KMS-11 (cell line): ENCODE data around the gene CD247.

Experiments
- H2AFZ ChIP-seq: fragments of 200-600 bp; sonication (generic); 2 replicates; pipeline ENCODE4 v1.6.1; 2016; ENCODE audit warnings: antibody characterized with exemption, mixed run types, low read depth
- H3K27ac ChIP-seq: fragments of 200-600 bp; sonication (generic); 2 replicates; pipeline ENCODE4 v1.6.1; 2016; ENCODE audit warnings: mild to moderate bottlenecking, mixed run types
- H3K27me3 ChIP-seq: fragments of 200-600 bp; sonication (generic); 2 replicates; pipeline ENCODE4 v1.6.1; 2017; ENCODE audit warnings: mild to moderate bottlenecking, low read depth, mixed run types, moderate library complexity; ENCODE audit not compliant: insufficient read depth
- H3K36me3 ChIP-seq: fragments of 200-600 bp; sonication (generic); 2 replicates; pipeline ENCODE4 v1.6.1; 2017; ENCODE audit warnings: mild to moderate bottlenecking, mixed run types; ENCODE audit not compliant: insufficient read depth
- H3K4me1 ChIP-seq: fragments of 200-600 bp; sonication (generic); 2 replicates; pipeline ENCODE4 v1.6.1; 2016; ENCODE audit warnings: mild to moderate bottlenecking, low read depth, mixed run types; ENCODE audit not compliant: poor library complexity, severe bottlenecking
- H3K4me2 ChIP-seq: fragments of 200-600 bp; sonication (generic); 2 replicates; pipeline ENCODE4 v1.7.0; 2016; ENCODE audit warnings: mild to moderate bottlenecking, mixed run types
- H3K4me3 ChIP-seq: fragments of 200-600 bp; sonication (generic); IDR thresholded peaks from 2 replicates; pipeline ENCODE4 v1.6.1; 2017; ENCODE audit warnings: low read depth, low read length, mixed read lengths; ENCODE audit not compliant: insufficient read depth
- H3K79me2 ChIP-seq: fragments of 200-600 bp; sonication (generic); 2 replicates; pipeline ENCODE4 v1.6.1; 2016; ENCODE audit warnings: low read depth, mixed run types; ENCODE audit not compliant: insufficient read depth
- H3K9ac ChIP-seq: fragments of 200-600 bp; sonication (generic); 2 replicates; pipeline ENCODE4 v1.6.1; 2016; ENCODE audit warnings: mild to moderate bottlenecking, mixed run types
- H4K20me1 ChIP-seq: fragments of 200-600 bp; sonication (generic); 2 replicates; pipeline ENCODE4 v1.6.1; 2016; ENCODE audit warnings: mild to moderate bottlenecking, mixed run types; ENCODE audit not compliant: insufficient read depth
- TF ChIP-seq, protein P1 (sequence below): fragments of 200-600 bp; sonication (generic); conservative IDR thresholded peaks from 2 replicates; pipeline ENCODE4 v1.6.1; 2017; ENCODE audit warnings: low read depth, mild to moderate bottlenecking, antibody characterized with exemption, low read length, moderate library complexity, mixed read lengths

The CD247 gene

DNA sequence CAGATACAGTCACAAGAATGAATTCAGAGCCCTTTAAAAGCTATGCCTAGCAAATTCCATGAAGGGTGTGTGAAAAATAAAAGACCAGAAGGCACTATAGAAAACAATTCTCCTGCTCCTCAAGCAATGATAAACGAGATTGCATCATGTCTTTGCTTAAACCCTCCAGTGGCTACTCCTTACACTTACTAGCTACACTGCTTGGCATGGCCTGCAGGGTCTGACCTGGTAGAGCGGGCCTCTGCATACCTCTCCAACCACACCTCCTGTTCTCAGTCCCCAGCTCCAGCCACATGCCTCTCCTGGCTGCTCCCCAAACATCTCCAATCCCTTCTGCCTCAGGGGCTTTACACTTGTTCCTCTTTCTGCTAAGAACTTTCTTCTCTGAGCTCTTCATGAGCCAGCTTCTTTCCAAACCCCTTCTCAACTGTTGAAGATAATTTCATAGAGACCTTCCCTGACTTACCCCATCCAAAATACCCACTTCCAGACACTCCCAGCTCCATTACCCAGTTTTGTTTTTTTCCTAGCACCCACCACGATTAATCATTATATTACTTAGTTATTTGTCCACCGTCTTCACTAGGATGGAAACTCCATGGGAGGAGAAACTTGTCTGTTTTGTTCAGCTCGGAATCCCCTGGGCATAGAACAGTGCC is 46.4 kb upstream of the CD247 start:
- peak overlapping the region; percentile 63; the same call in 1 of the 2 replicates for H2AFZ ChIP-seq
- H3K4me2 ChIP-seq, result peak overlapping the region; percentile 67
- H3K9ac ChIP-seq, result peak overlapping the region; percentile 30

DNA sequence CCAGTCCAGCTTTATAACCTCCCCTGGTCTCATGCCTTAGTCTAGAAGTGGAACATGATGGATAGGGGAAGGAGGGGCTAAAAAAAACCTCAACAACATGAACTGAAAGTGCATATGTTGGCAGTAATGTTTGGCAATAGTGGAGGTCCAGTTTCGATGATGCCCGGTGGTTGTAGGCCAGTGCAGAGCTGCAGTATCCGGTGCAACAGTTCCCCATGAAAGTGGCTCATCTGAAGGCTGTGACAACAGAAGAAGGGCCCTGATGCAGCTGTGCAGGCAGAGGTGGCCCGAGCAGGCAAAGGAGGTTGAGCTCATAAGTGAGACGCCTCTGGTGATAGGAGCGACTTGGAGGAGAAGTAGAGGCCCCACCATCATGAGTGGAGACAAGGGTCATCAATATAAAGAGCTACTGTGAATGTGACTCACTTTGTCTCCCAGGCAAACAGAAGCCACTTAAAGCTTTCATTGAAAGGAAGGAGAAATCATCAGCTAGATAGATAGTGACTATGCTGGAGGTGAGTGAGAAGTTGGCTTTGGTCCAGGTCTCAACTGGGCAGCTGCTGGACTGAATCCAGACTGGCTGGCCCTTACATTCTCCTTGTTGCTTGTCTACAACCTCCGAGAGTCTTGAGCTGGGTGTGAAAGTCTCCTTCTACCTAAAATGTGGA is 45.4 kb upstream of the CD247 start:
- Histone ChIP-seq H2AFZ (peak overlapping the region; percentile 3), H3K4me3 (peak overlapping the region; percentile 90), H3K4me2 (peak overlapping the region; percentile 67), H3K27me3 (no peaks in the 10 kb centered on the region), H3K36me3 (no peaks in the 10 kb centered on the region), H3K79me2 (no peaks in the 10 kb centered on the region), H3K4me1 (peaks cover 76% of the 10 kb centered on the region), H3K27ac (peak overlapping the region; percentile 73), H3K9ac (peak overlapping the region; percentile 30), H4K20me1 (no peaks in the 10 kb centered on the region)
- TF ChIP-seq, protein P1, sequence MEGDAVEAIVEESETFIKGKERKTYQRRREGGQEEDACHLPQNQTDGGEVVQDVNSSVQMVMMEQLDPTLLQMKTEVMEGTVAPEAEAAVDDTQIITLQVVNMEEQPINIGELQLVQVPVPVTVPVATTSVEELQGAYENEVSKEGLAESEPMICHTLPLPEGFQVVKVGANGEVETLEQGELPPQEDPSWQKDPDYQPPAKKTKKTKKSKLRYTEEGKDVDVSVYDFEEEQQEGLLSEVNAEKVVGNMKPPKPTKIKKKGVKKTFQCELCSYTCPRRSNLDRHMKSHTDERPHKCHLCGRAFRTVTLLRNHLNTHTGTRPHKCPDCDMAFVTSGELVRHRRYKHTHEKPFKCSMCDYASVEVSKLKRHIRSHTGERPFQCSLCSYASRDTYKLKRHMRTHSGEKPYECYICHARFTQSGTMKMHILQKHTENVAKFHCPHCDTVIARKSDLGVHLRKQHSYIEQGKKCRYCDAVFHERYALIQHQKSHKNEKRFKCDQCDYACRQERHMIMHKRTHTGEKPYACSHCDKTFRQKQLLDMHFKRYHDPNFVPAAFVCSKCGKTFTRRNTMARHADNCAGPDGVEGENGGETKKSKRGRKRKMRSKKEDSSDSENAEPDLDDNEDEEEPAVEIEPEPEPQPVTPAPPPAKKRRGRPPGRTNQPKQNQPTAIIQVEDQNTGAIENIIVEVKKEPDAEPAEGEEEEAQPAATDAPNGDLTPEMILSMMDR, result no peak

More for the DNA sequence above, 46.4 kb upstream of the CD247 start:
- Histone ChIP-seq H4K20me1 (no peaks in the 10 kb centered on the region), H3K4me3 (peak overlapping the region; percentile 21), H3K27ac (peak overlapping the region; percentile 73), H3K4me1 (peaks cover 76% of the 10 kb centered on the region), H3K27me3 (no peaks in the 10 kb centered on the region), H3K79me2 (no peaks in the 10 kb centered on the region), H3K36me3 (no peaks in the 10 kb centered on the region)
- TF ChIP-seq, protein P1, result no peak

DNA sequence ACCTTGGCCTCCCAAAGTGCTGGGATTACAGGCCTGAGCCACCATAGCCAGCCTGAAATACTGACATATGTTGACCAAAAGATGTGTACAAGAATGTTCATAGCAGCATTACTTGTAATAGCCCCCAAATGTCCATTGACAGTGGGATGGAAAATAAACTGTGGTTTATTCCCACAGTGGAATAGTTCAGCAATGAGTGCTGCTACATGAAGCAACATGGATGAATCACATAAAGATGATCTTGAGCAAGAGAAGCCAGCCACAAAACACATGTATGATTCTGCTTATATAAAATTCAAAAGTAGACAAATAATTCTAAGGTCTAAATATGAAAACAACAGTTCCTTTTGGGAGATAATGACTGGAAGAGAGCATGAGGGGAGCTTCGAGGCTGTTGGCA is 44.4 kb upstream of the CD247 start:
- Histone ChIP-seq H3K79me2 (no peaks in the 10 kb centered on the region), H3K4me2 (peak overlapping the region; percentile 67), H3K4me1 (peaks cover 70% of the 10 kb centered on the region), H3K27ac (peak overlapping the region; percentile 73), H4K20me1 (no peaks in the 10 kb centered on the region), H3K9ac (no peak overlapping the region; the same call in 1 of the 2 replicates), H3K4me3 (no peak overlapping the region), H3K36me3 (no peaks in the 10 kb centered on the region), H3K27me3 (no peaks in the 10 kb centered on the region), H2AFZ (peak overlapping the region; percentile 3; the same call in 1 of the 2 replicates)
- TF ChIP-seq, protein P1, result no peak

DNA sequence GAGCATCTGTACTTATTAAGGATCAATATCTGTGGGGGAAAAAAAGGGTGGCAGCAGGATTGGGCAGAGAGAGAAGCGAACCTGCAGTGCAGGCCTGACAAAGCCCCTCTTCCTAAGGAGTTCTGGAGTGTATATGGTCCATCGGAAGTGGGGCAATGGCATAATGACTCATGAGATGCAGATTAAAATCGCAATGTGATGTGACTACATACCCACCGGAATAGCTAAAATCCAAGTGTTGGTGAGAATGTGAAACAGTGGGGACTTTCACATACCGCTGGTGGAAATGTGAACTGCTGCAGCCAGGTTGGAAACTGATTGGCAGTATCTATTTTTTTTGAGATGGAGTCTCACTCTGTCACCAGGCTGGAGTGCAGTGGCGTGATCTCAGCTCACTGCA is 43.4 kb upstream of the CD247 start:
- H3K4me1 ChIP-seq, result peaks cover 63% of the 10 kb centered on the region
- H3K4me2 ChIP-seq, result no peak overlapping the region; the same call in 1 of the 2 replicates
- H3K36me3 ChIP-seq, result no peaks in the 10 kb centered on the region
- H3K9ac ChIP-seq, result no peak overlapping the region
- no peak overlapping the region for H3K27ac ChIP-seq
- no peak overlapping the region for H2AFZ ChIP-seq
- H3K79me2 ChIP-seq, result no peaks in the 10 kb centered on the region
- no peaks in the 10 kb centered on the region for H4K20me1 ChIP-seq
- TF ChIP-seq, protein P1, result no peak
- H3K4me3 ChIP-seq, result no peak overlapping the region
- no peaks in the 10 kb centered on the region for H3K27me3 ChIP-seq
